Measurements from ENCODE around the gene SPTLC3. TPM values are rescaled to one million over a fixed set of nuclear protein-coding genes. Genes with fewer than 3 reads are reported as not detected.

The SPTLC3 gene
- total RNA-seq, 1 donor from 2014 or later, result 1.2 TPM

DNA sequence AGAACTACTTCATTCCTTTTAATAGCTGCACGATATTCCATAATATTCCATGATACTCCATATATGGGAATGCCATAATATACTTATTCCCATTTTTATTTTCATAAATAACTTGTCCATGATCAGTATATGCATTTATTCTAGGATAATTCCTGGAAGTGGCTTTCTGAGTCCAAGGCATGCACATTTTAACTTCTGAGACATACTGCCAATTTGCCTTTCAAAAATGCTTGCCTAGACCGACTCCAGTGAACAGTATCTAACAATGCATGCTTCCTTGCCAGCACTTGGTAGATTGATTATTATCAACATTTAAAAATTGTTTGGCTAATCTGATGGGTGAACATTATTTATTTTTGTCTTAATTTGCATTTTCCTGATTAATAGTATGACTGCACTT is 54.0 kb downstream of the SPTLC3 start:
- no peak overlapping the region for H3K4me3 ChIP-seq (ENCODE audit: low read depth, low read length)
- no peak for TF ChIP-seq CTCF (IDR thresholded peaks at IDR 0.05; ENCODE audit: insufficient read depth, low read length, poor library complexity, severe bottlenecking)
- DNase-seq (ENCODE audit: low read depth), result no peak
- H3K36me3 ChIP-seq (ENCODE audit: control insufficient read depth, insufficient read depth, low read length), result no peaks in the 10 kb centered on the region
- no peaks in the 10 kb centered on the region for H3K27me3 ChIP-seq (ENCODE audit: control insufficient read depth, insufficient read depth, low read length)

DNA sequence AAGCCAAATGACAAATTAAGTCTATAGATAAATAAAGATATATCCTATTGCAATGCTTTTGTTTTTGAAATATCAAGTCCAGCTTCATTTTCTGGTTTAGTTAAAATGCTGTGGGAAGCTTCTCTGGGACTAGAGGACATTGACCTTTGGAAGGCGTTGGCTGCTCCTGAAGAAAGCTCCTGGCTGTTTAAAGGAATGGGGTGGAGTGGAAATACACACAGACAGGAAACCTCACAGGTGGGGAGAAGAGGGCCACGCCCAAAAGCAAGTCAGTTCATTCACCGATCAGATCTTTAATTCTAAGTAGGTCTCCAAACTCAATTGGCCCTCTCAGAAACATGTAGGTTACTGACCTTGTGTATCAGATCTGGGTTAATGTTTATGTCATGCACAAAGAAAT is 59.6 kb downstream of the SPTLC3 start:
- DNase-seq (ENCODE audit: low read depth), result no peak
- Histone ChIP-seq H3K36me3 (ENCODE audit: control insufficient read depth, insufficient read depth, low read length) (no peaks in the 10 kb centered on the region), H3K27me3 (ENCODE audit: control insufficient read depth, insufficient read depth, low read length) (no peaks in the 10 kb centered on the region), H3K4me3 (ENCODE audit: low read depth, low read length) (no peak overlapping the region)
- no peak for TF ChIP-seq CTCF (IDR thresholded peaks at IDR 0.05; ENCODE audit: insufficient read depth, low read length, poor library complexity, severe bottlenecking)

GRCh38 chr20:13081877-13082276 is 73.1 kb downstream of the SPTLC3 start:
- no peak overlapping the region for H3K4me3 ChIP-seq (ENCODE audit: low read depth, low read length)
- peaks cover 1% of the 10 kb centered on the region for H3K36me3 ChIP-seq (ENCODE audit: control insufficient read depth, insufficient read depth, low read length)
- H3K27me3 ChIP-seq (ENCODE audit: control insufficient read depth, insufficient read depth, low read length), result no peaks in the 10 kb centered on the region
- no peak for TF ChIP-seq CTCF (IDR thresholded peaks at IDR 0.05; ENCODE audit: insufficient read depth, low read length, poor library complexity, severe bottlenecking)
- no peak for DNase-seq (ENCODE audit: low read depth)

DNA sequence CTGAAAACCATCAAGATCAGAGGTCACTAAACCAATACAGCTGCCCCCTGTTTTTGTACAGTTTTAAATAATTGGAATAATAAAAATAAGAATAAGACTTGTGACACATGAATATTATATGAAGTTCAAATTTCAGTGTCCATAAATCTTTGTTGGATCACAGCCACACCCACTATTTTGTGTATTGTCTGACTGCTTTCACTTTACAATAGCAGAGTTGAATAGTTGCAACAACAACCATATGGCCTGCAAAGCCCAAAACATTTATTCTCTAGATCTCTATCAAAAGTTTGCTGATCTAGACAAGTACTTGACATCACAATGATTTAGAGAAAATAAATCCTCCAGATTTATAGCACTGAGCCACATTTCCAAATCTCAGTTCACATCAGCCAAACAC is 73.6 kb downstream of the SPTLC3 start:
- TF ChIP-seq CTCF (IDR thresholded peaks at IDR 0.05; ENCODE audit: insufficient read depth, low read length, poor library complexity, severe bottlenecking), result no peak
- Histone ChIP-seq H3K27me3 (ENCODE audit: control insufficient read depth, insufficient read depth, low read length) (no peaks in the 10 kb centered on the region), H3K36me3 (ENCODE audit: control insufficient read depth, insufficient read depth, low read length) (peaks cover 1% of the 10 kb centered on the region), H3K4me3 (ENCODE audit: low read depth, low read length) (no peak overlapping the region)
- no peak for DNase-seq (ENCODE audit: low read depth)

GRCh38 chr20:13085275-13085674 is 76.5 kb downstream of the SPTLC3 start:
- no peak for DNase-seq (ENCODE audit: low read depth)

More at GRCh38 chr20:13085275-13085674, 76.5 kb downstream of the SPTLC3 start:
- H3K4me3 ChIP-seq (ENCODE audit: low read depth, low read length), result no peak overlapping the region
- TF ChIP-seq CTCF (IDR thresholded peaks at IDR 0.05; ENCODE audit: insufficient read depth, low read length, poor library complexity, severe bottlenecking), result no peak
- no peaks in the 10 kb centered on the region for H3K36me3 ChIP-seq (ENCODE audit: control insufficient read depth, insufficient read depth, low read length)
- H3K27me3 ChIP-seq (ENCODE audit: control insufficient read depth, insufficient read depth, low read length), result no peaks in the 10 kb centered on the region

Data from kidney epithelial cell (primary cell).